ENCODE data around the gene MST1.

GRCh38 chr3:49648354-49649019 lies 40.8 kb downstream of the MST1 start:
- TF ChIP-seq EP300 (IDR thresholded peaks at IDR 0.05; ENCODE audit: borderline replicate concordance) (no peak), TEAD4 (IDR thresholded peaks at IDR 0.05) (no peak), RAD21 (IDR thresholded peaks at IDR 0.05; ENCODE audit: low read depth) (no peak), CREB1 (IDR thresholded peaks at IDR 0.05; ENCODE audit: low read depth) (no peak)
- TF ChIP-seq, protein P1, sequence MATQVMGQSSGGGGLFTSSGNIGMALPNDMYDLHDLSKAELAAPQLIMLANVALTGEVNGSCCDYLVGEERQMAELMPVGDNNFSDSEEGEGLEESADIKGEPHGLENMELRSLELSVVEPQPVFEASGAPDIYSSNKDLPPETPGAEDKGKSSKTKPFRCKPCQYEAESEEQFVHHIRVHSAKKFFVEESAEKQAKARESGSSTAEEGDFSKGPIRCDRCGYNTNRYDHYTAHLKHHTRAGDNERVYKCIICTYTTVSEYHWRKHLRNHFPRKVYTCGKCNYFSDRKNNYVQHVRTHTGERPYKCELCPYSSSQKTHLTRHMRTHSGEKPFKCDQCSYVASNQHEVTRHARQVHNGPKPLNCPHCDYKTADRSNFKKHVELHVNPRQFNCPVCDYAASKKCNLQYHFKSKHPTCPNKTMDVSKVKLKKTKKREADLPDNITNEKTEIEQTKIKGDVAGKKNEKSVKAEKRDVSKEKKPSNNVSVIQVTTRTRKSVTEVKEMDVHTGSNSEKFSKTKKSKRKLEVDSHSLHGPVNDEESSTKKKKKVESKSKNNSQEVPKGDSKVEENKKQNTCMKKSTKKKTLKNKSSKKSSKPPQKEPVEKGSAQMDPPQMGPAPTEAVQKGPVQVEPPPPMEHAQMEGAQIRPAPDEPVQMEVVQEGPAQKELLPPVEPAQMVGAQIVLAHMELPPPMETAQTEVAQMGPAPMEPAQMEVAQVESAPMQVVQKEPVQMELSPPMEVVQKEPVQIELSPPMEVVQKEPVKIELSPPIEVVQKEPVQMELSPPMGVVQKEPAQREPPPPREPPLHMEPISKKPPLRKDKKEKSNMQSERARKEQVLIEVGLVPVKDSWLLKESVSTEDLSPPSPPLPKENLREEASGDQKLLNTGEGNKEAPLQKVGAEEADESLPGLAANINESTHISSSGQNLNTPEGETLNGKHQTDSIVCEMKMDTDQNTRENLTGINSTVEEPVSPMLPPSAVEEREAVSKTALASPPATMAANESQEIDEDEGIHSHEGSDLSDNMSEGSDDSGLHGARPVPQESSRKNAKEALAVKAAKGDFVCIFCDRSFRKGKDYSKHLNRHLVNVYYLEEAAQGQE (IDR thresholded peaks at IDR 0.05; ENCODE audit: low read depth) = no peak

Measured in Ishikawa (cell line).